ENCODE measurements around the gene C19orf33.

DNA sequence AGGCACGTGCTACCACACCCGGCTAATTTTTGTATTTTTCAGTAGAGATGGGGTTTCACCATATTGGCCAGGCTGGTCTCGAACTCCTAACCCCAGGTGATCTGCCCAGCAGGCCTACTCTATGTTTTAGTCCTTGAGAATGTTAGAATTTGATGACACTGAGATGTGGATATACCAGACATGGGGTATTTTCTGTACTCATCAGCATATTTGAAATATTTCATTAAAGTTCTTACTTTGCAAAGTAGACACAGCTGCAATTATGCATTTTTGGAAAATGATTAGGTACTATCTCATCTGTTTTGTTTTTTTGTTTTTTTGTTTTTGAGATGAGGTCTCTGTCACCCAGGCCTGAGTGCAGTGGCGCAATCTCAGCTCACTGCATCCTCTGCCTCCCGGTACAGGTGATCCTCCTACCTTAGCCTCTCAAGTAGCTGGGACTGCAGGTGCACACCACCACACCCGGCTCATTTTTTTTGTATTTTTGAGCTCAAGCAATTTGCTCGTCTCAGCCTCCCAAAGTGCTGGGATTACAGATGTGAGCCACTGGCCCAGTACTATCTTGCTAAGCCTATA, 27.0 kb upstream of the C19orf33 start:
- TF ChIP-seq, protein P1, sequence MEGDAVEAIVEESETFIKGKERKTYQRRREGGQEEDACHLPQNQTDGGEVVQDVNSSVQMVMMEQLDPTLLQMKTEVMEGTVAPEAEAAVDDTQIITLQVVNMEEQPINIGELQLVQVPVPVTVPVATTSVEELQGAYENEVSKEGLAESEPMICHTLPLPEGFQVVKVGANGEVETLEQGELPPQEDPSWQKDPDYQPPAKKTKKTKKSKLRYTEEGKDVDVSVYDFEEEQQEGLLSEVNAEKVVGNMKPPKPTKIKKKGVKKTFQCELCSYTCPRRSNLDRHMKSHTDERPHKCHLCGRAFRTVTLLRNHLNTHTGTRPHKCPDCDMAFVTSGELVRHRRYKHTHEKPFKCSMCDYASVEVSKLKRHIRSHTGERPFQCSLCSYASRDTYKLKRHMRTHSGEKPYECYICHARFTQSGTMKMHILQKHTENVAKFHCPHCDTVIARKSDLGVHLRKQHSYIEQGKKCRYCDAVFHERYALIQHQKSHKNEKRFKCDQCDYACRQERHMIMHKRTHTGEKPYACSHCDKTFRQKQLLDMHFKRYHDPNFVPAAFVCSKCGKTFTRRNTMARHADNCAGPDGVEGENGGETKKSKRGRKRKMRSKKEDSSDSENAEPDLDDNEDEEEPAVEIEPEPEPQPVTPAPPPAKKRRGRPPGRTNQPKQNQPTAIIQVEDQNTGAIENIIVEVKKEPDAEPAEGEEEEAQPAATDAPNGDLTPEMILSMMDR (conservative IDR thresholded peaks at IDR 0.05; ENCODE audit: low read depth in 2 of 2): no peak
- TF ChIP-seq, protein P2, sequence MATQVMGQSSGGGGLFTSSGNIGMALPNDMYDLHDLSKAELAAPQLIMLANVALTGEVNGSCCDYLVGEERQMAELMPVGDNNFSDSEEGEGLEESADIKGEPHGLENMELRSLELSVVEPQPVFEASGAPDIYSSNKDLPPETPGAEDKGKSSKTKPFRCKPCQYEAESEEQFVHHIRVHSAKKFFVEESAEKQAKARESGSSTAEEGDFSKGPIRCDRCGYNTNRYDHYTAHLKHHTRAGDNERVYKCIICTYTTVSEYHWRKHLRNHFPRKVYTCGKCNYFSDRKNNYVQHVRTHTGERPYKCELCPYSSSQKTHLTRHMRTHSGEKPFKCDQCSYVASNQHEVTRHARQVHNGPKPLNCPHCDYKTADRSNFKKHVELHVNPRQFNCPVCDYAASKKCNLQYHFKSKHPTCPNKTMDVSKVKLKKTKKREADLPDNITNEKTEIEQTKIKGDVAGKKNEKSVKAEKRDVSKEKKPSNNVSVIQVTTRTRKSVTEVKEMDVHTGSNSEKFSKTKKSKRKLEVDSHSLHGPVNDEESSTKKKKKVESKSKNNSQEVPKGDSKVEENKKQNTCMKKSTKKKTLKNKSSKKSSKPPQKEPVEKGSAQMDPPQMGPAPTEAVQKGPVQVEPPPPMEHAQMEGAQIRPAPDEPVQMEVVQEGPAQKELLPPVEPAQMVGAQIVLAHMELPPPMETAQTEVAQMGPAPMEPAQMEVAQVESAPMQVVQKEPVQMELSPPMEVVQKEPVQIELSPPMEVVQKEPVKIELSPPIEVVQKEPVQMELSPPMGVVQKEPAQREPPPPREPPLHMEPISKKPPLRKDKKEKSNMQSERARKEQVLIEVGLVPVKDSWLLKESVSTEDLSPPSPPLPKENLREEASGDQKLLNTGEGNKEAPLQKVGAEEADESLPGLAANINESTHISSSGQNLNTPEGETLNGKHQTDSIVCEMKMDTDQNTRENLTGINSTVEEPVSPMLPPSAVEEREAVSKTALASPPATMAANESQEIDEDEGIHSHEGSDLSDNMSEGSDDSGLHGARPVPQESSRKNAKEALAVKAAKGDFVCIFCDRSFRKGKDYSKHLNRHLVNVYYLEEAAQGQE (IDR thresholded peaks at IDR 0.05; ENCODE audit: unreplicated experiment): no peak
- TF ChIP-seq CREB1 (CRISPR knock-in tag; IDR thresholded peaks at IDR 0.05; ENCODE audit: low read depth): no peak
- TF ChIP-seq EZH2 (IDR thresholded peaks at IDR 0.05; ENCODE audit: low read depth, unreplicated experiment): no peak
- TF ChIP-seq POLR2AphosphoS5 (IDR thresholded peaks at IDR 0.05; ENCODE audit: low read depth): no peak
- TF ChIP-seq EZH2phosphoT487 (IDR thresholded peaks at IDR 0.05; ENCODE audit: unreplicated experiment): no peak
- no peak for TF ChIP-seq ZNF331 (CRISPR knock-in tag; IDR thresholded peaks at IDR 0.05; ENCODE audit: low read depth)
- TF ChIP-seq, protein P3, sequence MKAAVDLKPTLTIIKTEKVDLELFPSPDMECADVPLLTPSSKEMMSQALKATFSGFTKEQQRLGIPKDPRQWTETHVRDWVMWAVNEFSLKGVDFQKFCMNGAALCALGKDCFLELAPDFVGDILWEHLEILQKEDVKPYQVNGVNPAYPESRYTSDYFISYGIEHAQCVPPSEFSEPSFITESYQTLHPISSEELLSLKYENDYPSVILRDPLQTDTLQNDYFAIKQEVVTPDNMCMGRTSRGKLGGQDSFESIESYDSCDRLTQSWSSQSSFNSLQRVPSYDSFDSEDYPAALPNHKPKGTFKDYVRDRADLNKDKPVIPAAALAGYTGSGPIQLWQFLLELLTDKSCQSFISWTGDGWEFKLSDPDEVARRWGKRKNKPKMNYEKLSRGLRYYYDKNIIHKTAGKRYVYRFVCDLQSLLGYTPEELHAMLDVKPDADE (IDR thresholded peaks at IDR 0.05): no peak
- no peak for TF ChIP-seq JUNB (IDR thresholded peaks at IDR 0.05; ENCODE audit: unreplicated experiment)
- TF ChIP-seq NANOG (IDR thresholded peaks at IDR 0.05; ENCODE audit: borderline replicate concordance): no peak
- TF ChIP-seq STAT1 (IDR thresholded peaks at IDR 0.05; ENCODE audit: unreplicated experiment): no peak
- TF ChIP-seq ZNF114 (CRISPR knock-in tag; IDR thresholded peaks at IDR 0.05): no peak

Measured in GM23338 (cell line).